ENCODE measurements around the gene CYTH1. TPM values are rescaled to one million over a fixed set of nuclear protein-coding genes. Genes with fewer than 3 reads are reported as not detected.

Gene CYTH1
- total RNA-seq, 1 donor from 2014 or later, result 80.8 TPM

- Mint-ChIP-seq H3K9me3 (ENCODE audit: low read depth) (no peaks in the 10 kb centered on the region), H3K36me3 (ENCODE audit: low read depth) (peaks cover 40% of the 10 kb centered on the region), H3K27me3 (ENCODE audit: low read depth) (no peaks in the 10 kb centered on the region), H3K4me1 (ENCODE audit: low read depth) (peaks cover 6% of the 10 kb centered on the region), H3K4me3 (ENCODE audit: unreplicated experiment) (no peak overlapping the region), H3K27ac (ENCODE audit: unreplicated experiment) (no peak overlapping the region)
- peak; percentile 38 for TF ChIP-seq CTCF (IDR thresholded peaks at IDR 0.05)
- no peak for DNase-seq (ENCODE audit: low spot score)
Measured at GRCh38 chr17:78689029-78689428, 93.0 kb downstream of the CYTH1 start.

GRCh38 chr17:78687944-78688343 is 94.1 kb downstream of the CYTH1 start:
- Mint-ChIP-seq H3K4me1 (ENCODE audit: low read depth) (peaks cover 8% of the 10 kb centered on the region), H3K36me3 (ENCODE audit: low read depth) (peaks cover 38% of the 10 kb centered on the region), H3K27ac (ENCODE audit: unreplicated experiment) (no peak overlapping the region), H3K9me3 (ENCODE audit: low read depth) (no peaks in the 10 kb centered on the region), H3K4me3 (ENCODE audit: unreplicated experiment) (no peak overlapping the region), H3K27me3 (ENCODE audit: low read depth) (no peaks in the 10 kb centered on the region)
- no peak for DNase-seq (ENCODE audit: low spot score)
- no peak for TF ChIP-seq CTCF (IDR thresholded peaks at IDR 0.05)

- DNase-seq (ENCODE audit: low spot score), result no peak
- no peaks in the 10 kb centered on the region for H3K9me3 Mint-ChIP-seq (ENCODE audit: low read depth)
- no peaks in the 10 kb centered on the region for H3K27me3 Mint-ChIP-seq (ENCODE audit: low read depth)
- H3K27ac Mint-ChIP-seq (ENCODE audit: unreplicated experiment), result no peak overlapping the region
- H3K36me3 Mint-ChIP-seq (ENCODE audit: low read depth), result peaks cover 33% of the 10 kb centered on the region
- TF ChIP-seq CTCF (IDR thresholded peaks at IDR 0.05), result no peak
- H3K4me3 Mint-ChIP-seq (ENCODE audit: unreplicated experiment), result no peak overlapping the region
- H3K4me1 Mint-ChIP-seq (ENCODE audit: low read depth), result peaks cover 16% of the 10 kb centered on the region
Measured at GRCh38 chr17:78687125-78687524, 94.9 kb downstream of the CYTH1 start.

- Mint-ChIP-seq H3K27me3 (ENCODE audit: low read depth) (no peaks in the 10 kb centered on the region), H3K4me3 (ENCODE audit: unreplicated experiment) (no peak overlapping the region), H3K27ac (ENCODE audit: unreplicated experiment) (no peak overlapping the region), H3K36me3 (ENCODE audit: low read depth) (peaks cover 29% of the 10 kb centered on the region), H3K4me1 (ENCODE audit: low read depth) (peaks cover 47% of the 10 kb centered on the region), H3K9me3 (ENCODE audit: low read depth) (no peaks in the 10 kb centered on the region)
- no peak for DNase-seq (ENCODE audit: low spot score)
- TF ChIP-seq CTCF (IDR thresholded peaks at IDR 0.05), result no peak
Measured at GRCh38 chr17:78684026-78684425, 98.0 kb downstream of the CYTH1 start.

- Mint-ChIP-seq H3K9me3 (ENCODE audit: low read depth) (no peaks in the 10 kb centered on the region), H3K27ac (ENCODE audit: unreplicated experiment) (peak overlapping the region; percentile 95), H3K4me3 (ENCODE audit: unreplicated experiment) (no peak overlapping the region), H3K36me3 (ENCODE audit: low read depth) (peaks cover 29% of the 10 kb centered on the region), H3K27me3 (ENCODE audit: low read depth) (no peaks in the 10 kb centered on the region), H3K4me1 (ENCODE audit: low read depth) (peaks cover 53% of the 10 kb centered on the region)
- DNase-seq (ENCODE audit: low spot score), result no peak
- TF ChIP-seq CTCF (IDR thresholded peaks at IDR 0.05), result no peak
Measured at GRCh38 chr17:78683408-78683961, 98.6 kb downstream of the CYTH1 start.
